ENCODE results near the gene ZNF804B.

GRCh38 chr7:88818552-88818951 lies 59.1 kb downstream of the ZNF804B start:
- TF ChIP-seq CTCF (IDR thresholded peaks at IDR 0.05; ENCODE audit: low read depth, low read length), result no peak
- no peak for TF ChIP-seq EZH2phosphoT487 (IDR thresholded peaks at IDR 0.05; ENCODE audit: low read depth)

All from OCI-LY3 (cell line).